NCI-H187 (cell line): ENCODE results near the gene RPL13.
"Not testable (repeated sequence)": the region's sequence is repeated elsewhere in the genome, so short reads cannot be mapped to it uniquely, and the experiment has no call there.

ENCODE experiments used
- DNase-seq, 2 experiments: peaks; one replicate each; lab custom pipeline; 2025; lab: John Stamatoyannopoulos, UW

Gene RPL13

GRCh38 chr16:89563639-89564392 is 3.3 kb downstream of the RPL13 start:
- no peak for DNase-seq

- DNase-seq = no peak
These were observed 4.2 kb downstream of the RPL13 start for GRCh38 chr16:89564476-89565255.

DNA sequence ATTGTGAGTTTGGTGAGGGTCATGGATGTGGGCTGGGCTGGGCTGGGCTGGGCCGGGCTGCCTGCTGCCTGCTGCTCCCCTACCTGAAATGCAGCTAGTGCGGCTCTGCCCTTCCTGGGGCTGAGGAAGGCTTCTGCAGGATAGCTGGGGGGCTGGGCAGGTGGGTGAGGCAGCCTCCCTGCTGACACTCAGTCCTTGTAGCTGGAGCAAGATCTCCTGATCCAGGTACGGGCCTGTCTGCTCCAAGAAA is 4.7 kb downstream of the RPL13 start:
- no peak for DNase-seq

- no peak for DNase-seq
These were observed 5.3 kb downstream of the RPL13 start for GRCh38 chr16:89565506-89566372.

- no peak for DNase-seq
These were observed 7.4 kb downstream of the RPL13 start for GRCh38 chr16:89567656-89568594.

- DNase-seq = no peak
These were observed 9.2 kb downstream of the RPL13 start for GRCh38 chr16:89569506-89570341.

DNA sequence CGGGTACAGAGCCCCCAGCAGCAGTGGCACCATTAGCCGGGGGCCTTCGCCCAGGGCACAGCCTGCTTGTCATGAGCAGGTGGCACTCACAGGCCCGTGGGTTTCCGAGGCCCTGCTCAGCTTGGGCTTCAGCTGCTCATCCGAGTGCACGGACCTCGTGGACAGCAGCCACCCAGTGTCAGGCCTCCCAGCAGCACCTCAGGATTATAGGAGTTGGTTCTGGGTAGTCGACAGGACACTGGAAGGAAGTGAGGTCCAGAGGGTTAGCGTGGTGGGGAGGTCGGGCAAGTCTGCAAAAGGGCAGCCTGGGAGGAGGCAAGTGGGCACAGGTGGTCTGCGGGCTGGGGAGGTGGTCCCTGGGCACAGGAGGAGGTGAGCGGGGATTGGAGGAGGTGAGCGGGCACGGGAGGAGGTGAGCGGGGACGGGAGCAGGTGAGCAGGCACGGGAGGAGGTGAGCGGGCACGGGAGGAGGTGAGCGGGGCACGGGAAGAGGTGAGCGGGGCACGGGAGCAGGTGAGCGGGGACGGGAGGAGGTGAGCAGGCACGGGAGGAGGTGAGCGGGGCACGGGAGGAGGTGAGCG is 10.0 kb downstream of the RPL13 start:
- no peak for DNase-seq

GRCh38 chr16:89570983-89571598 is 10.6 kb downstream of the RPL13 start:
- DNase-seq = not testable (repeated sequence)

DNA sequence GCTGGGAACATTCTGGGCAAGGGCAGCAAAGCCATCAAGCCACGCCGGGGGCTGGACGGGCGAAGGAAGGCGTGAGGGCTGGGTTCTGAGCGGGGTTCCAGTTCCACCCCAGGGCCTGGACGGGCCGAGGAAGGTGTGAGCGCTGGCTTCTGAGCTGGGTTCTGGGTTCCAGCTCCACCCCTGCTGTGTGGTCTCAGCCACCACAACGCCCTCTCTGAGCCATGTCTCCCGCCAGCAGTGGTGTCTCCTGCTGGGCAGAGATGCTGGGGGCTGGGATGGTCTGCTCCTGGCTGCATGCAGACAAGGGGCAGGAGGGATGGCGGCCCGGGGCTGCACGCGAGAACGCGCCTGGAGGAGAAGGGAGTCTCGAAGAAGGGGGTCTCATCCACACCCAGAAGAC is 11.2 kb downstream of the RPL13 start:
- DNase-seq = no peak

- no peak for DNase-seq
These were observed 11.6 kb downstream of the RPL13 start for GRCh38 chr16:89572073-89572484.

GRCh38 chr16:89572485-89573205 is 12.2 kb downstream of the RPL13 start:
- no peak for DNase-seq

GRCh38 chr16:89573826-89574680 is 13.6 kb downstream of the RPL13 start:
- DNase-seq = no peak

DNA sequence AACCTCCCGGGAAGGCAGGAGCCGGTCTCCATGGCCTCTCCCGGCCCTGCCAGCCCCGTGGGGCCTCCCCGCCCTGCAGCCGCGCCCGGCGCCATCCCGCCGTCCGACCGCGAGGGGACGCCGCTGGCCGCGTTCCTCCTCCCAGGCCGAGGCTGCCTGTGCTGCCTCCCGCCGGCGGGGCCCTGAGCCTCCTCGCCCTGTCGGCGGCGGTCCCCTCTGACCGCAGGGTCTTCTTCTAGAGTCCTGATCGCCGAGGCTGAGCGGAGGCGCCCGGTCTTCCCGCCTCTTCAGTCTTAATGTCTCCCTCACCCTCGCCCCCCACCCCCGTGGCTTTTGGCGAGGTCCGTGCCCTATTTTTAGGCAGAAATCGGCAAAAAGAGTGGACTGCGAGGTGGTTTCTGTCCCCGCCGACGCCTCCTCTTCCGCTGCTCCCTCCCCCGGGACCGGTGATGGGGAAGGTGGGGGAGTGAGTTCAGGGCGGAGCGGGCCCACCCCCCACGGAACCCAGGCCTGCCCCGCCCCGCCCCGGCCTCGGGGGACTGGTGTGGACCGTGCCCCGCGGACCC is 14.3 kb downstream of the RPL13 start:
- no peak for DNase-seq

- no peak for DNase-seq
These were observed 15.0 kb downstream of the RPL13 start, which contains the start of gene CPNE7 for GRCh38 chr16:89575247-89576152. Gene CPNE7, plus strand, starts transcription at chr16:89575758. Its CDS starts 140 bp downstream, at chr16:89575898.

DNA sequence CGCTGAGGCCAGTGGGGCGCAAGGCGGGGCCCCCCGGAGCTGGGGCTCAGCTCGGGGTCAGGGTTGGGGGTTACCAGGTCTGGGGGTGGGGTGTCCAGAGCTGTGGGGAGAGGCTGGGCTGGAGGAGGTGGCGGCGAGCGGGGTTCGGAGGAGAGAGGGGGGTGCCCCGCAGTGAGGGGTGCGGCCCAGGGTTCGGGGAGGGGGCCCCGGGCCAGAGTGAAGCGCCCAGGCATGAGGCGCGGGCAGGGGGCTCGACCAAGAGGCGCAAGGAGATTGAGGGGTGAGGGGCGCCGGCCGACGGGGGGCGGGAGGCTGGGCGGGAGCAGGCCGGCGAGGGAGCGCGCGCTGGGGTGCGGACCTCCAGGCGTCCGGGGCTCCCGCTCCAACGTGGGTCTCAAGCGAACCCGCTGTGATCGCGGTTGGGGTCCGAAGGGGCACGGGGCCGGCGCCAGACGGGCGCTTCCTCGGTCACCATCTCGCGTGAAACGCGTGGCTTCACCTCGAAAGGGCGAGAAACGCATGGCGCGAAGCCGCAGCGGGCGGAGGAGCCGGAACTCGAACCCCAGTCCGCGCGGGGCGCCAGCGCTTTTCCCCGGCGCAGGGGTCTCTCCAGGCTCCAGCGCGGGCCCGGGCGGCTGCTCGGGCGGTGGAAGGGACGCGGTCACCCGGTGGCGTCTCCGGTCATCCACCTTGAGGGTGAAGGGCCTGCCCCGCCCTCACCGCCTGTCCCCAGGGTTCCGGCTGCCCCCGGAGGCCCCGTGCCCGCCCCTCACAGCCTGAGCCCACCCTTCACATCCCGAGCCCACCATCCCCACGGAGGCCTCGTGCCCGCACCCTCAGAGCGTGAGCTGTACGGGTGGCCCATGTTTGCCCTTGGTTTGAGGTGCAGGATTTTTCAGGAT is 15.9 kb downstream of the RPL13 start:
- no peak for DNase-seq
